ENCODE data around the gene SCO1. TPM values are rescaled to one million over a fixed set of nuclear protein-coding genes. Genes with fewer than 3 reads are reported as not detected.

SCO1 gene
- total and polyA plus RNA-seq, 2 of the 4 experiments (the other 2 are of a cell fraction), result 17.0 to 21.7 TPM

DNA sequence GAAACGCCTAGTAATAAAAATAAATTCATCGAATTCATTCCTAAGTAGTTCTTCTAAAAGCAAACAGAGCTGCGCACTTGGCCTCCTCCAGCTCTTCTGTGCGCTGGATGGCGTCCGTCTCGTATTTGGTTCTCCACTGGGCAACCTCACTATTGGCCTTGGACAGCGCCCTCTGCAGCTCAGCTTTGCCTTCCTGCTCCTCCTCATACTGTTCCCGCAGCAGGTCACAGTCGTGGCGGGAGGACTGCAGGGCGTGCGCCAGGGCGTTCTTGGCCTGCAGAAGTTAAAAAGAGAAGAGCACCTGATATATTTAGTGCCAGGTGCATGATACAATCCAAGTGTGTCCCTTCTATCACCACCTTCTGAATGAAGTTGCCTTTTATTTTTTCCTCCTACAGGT, 62.0 kb downstream of the SCO1 start (continued):
- TF ChIP-seq, protein P1, sequence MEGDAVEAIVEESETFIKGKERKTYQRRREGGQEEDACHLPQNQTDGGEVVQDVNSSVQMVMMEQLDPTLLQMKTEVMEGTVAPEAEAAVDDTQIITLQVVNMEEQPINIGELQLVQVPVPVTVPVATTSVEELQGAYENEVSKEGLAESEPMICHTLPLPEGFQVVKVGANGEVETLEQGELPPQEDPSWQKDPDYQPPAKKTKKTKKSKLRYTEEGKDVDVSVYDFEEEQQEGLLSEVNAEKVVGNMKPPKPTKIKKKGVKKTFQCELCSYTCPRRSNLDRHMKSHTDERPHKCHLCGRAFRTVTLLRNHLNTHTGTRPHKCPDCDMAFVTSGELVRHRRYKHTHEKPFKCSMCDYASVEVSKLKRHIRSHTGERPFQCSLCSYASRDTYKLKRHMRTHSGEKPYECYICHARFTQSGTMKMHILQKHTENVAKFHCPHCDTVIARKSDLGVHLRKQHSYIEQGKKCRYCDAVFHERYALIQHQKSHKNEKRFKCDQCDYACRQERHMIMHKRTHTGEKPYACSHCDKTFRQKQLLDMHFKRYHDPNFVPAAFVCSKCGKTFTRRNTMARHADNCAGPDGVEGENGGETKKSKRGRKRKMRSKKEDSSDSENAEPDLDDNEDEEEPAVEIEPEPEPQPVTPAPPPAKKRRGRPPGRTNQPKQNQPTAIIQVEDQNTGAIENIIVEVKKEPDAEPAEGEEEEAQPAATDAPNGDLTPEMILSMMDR (conservative IDR thresholded peaks at IDR 0.05; ENCODE audit: low read depth, low read length), result no peak
- TF ChIP-seq RAD21 (IDR thresholded peaks at IDR 0.05; ENCODE audit: low read length), result no peak
- TF ChIP-seq BHLHE40 (IDR thresholded peaks at IDR 0.05; ENCODE audit: low read depth, low read length), result no peak
- TF ChIP-seq MAZ (IDR thresholded peaks at IDR 0.05; ENCODE audit: borderline replicate concordance, low read depth, low read length), result no peak
